Cerebellar cortex (tissue), 1 donor: ENCODE measurements around the gene NACC2.

ENCODE experiments used
- DNase-seq: peaks from one replicate; pipeline ENCODE4 v3.0.0-alpha.2; 2015; ENCODE audit warnings: low spot score

The NACC2 gene

GRCh38 chr9:136095070-136096058 lies at the start of gene NACC2:
Gene NACC2 (minus strand): TSS chr9:136095289. CDS start chr9:136050521, 44,768 bp downstream.
- no peak for DNase-seq

GRCh38 chr9:136144450-136144849 lies 49.4 kb upstream of the NACC2 start:
- no peak for DNase-seq

GRCh38 chr9:136143215-136144001 lies 48.3 kb upstream of the NACC2 start:
- peak; percentile 40 for DNase-seq

- no peak for DNase-seq
Measured at GRCh38 chr9:136142859-136143214, 47.7 kb upstream of the NACC2 start.

- no peak for DNase-seq
Measured at GRCh38 chr9:136142414-136142796, 47.3 kb upstream of the NACC2 start.

- DNase-seq, result no peak
Measured at GRCh38 chr9:136141682-136142413, 46.8 kb upstream of the NACC2 start.

- no peak for DNase-seq
Measured at GRCh38 chr9:136140966-136141365, 45.9 kb upstream of the NACC2 start.

GRCh38 chr9:136140046-136140445 lies 45.0 kb upstream of the NACC2 start:
- DNase-seq, result no peak

- peak; percentile 75 for DNase-seq
Measured at GRCh38 chr9:136138566-136138965, 43.5 kb upstream of the NACC2 start.

GRCh38 chr9:136137321-136138265 lies 42.5 kb upstream of the NACC2 start:
- DNase-seq, result no peak

GRCh38 chr9:136136127-136136925 lies 41.2 kb upstream of the NACC2 start:
- DNase-seq, result no peak

- DNase-seq, result no peak
Measured at GRCh38 chr9:136135326-136136126, 40.4 kb upstream of the NACC2 start.

- no peak for DNase-seq
Measured at GRCh38 chr9:136133959-136134484, 38.9 kb upstream of the NACC2 start.

GRCh38 chr9:136133191-136133958 lies 38.3 kb upstream of the NACC2 start:
- no peak for DNase-seq

GRCh38 chr9:136132512-136133050 lies 37.5 kb upstream of the NACC2 start:
- no peak for DNase-seq

GRCh38 chr9:136131629-136132511 lies 36.8 kb upstream of the NACC2 start:
- no peak for DNase-seq

- no peak for DNase-seq
Measured at GRCh38 chr9:136129176-136129575, 34.1 kb upstream of the NACC2 start.
